AG04450 (cell line): Measurements from ENCODE around the gene CACHD1. TPM values are rescaled to one million over a fixed set of nuclear protein-coding genes. Genes with fewer than 3 reads are reported as not detected.

Source experiments
- CTCF ChIA-PET: fragments of 300-600, 350-600 bp; formaldehyde crosslinking; extraction: SDS; loops from one replicate; lab custom pipeline; 2022; ENCODE audit warnings: antibody characterized with exemption, inconsistent platforms; lab: Charles Lee
- POLR2A ChIA-PET: fragments of 350-600 bp; formaldehyde crosslinking; extraction: SDS; loops from one replicate; lab custom pipeline; 2021; ENCODE audit warnings: antibody characterized with exemption, inconsistent platforms; lab: Yijun Ruan, JAX
- DNase-seq: peaks from one replicate; pipeline ENCODE4 v3.0.0-alpha.2; 2011; ENCODE audit warnings: low read depth, low spot score
- H3K27ac ChIP-seq: one replicate; pipeline ENCODE4 v1.5.1; 2012; ENCODE audit warnings: low read depth, low read length, control low read depth
- H3K27me3 ChIP-seq: one replicate; pipeline ENCODE4 v1.6.0; 2012; ENCODE audit warnings: low read length; ENCODE audit not compliant: control insufficient read depth, insufficient read depth
- H3K4me3 ChIP-seq: 2 replicates; pipeline ENCODE4 v1.5.1; 2011; ENCODE audit warnings: mild to moderate bottlenecking, low read depth, low read length, control low read depth
- H3K9me3 ChIP-seq: 2 replicates; pipeline ENCODE4 v1.5.1; 2012; ENCODE audit warnings: low read length; ENCODE audit not compliant: control insufficient read depth, insufficient read depth
- polyA plus RNA-seq: library from polyadenylated mRNA; depleted of rRNA; stranded (reverse); fragments of >200 nt; gene quantifications from 2 replicates; pipeline ENCODE4 v1.2.3, GENCODE V29; 2011
- TF ChIP-seq, protein P1 (sequence below): IDR thresholded peaks from 2 replicates; pipeline ENCODE4 v1.5.1; 2011; ENCODE audit warnings: low read depth, low read length, control low read depth, inconsistent platforms

CACHD1 gene
- polyA plus RNA-seq, 1 experiment: 3.5 TPM

DNA sequence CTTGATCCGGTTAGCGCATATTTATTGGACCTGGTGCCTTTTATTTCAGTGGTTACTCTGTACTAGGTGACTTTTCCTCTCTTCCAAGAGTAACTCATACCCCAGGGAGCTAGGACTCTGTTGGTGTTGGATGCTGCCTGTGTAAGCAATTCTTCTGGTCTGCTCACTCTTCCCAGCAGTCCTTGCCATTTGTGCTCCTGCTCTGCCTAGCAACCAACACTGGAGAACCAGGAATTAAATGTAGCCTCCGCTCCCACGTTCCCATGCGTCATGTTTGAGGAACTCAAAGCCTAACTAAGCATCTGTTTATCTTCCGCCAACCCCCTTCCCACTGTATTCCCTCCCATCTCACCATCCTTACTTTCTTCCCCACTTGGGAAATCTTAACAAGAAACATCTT is 209.2 kb downstream of the CACHD1 start:
- CTCF ChIA-PET: interaction anchor here (0.7 to 5.2 kb wide), 4 partner anchors 10 to 410 kb away, joined by 3 to 45 read pairs (median 20); no protein-coding TSS in a partner anchor

DNA sequence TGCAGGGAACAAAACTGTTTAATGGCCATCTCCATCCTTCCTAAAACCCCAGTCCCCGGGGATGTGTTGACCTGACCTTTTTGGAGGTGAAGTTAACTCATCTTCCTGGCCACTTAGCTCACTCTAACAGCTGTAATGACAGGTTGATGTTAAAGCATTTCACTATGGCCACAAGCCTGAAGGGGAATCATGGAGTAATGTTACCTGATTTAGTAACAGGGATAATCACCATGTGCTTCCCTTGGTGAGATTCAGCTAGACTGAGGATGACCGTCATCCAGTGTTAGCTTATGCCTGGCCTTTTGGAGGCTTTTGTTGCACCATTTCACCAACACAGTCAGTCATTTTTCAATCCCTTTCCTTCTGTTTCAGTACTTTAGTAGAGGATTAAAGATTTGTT is 210.7 kb downstream of the CACHD1 start:
- Histone ChIP-seq H3K9me3 (no peaks in the 10 kb centered on the region), H3K27ac (no peak overlapping the region), H3K27me3 (no peaks in the 10 kb centered on the region), H3K4me3 (no peak overlapping the region)
- POLR2A ChIA-PET: no interaction called here
- TF ChIP-seq, protein P1, sequence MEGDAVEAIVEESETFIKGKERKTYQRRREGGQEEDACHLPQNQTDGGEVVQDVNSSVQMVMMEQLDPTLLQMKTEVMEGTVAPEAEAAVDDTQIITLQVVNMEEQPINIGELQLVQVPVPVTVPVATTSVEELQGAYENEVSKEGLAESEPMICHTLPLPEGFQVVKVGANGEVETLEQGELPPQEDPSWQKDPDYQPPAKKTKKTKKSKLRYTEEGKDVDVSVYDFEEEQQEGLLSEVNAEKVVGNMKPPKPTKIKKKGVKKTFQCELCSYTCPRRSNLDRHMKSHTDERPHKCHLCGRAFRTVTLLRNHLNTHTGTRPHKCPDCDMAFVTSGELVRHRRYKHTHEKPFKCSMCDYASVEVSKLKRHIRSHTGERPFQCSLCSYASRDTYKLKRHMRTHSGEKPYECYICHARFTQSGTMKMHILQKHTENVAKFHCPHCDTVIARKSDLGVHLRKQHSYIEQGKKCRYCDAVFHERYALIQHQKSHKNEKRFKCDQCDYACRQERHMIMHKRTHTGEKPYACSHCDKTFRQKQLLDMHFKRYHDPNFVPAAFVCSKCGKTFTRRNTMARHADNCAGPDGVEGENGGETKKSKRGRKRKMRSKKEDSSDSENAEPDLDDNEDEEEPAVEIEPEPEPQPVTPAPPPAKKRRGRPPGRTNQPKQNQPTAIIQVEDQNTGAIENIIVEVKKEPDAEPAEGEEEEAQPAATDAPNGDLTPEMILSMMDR: no peak
- no peak for DNase-seq
- CTCF ChIA-PET: interaction anchor here (0.7 kb wide), 1 partner anchor 184 kb away, joined by 3 read pairs; no protein-coding TSS in a partner anchor

More for the DNA sequence above, 209.2 kb downstream of the CACHD1 start:
- no peaks in the 10 kb centered on the region for H3K9me3 ChIP-seq
- POLR2A ChIA-PET: no interaction called here
- H3K27me3 ChIP-seq: no peaks in the 10 kb centered on the region
- H3K4me3 ChIP-seq: no peak overlapping the region
- DNase-seq: no peak
- TF ChIP-seq, protein P1: no peak
- H3K27ac ChIP-seq: no peak overlapping the region

DNA sequence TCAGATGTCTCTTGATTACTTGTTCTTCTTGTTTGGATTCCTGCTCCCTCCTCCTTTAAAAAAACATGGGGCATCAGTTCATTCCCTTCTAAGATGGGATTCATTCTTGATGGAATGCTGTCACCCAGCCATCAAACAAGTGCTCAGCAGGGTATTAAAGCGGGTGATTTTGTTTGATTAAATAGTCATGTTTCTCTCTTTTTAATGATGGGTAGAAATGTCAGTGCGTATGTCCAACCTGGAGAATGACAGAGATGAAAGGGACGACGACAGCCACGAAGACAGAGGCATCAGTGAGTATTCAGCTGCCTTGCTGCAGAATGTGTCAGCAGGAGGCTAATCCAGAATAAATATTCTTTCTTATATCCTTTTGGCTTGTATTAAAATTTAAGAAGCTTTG is 211.1 kb downstream of the CACHD1 start:
- ChIA-PET CTCF (no interaction called here), POLR2A (no interaction called here)
- no peak overlapping the region for H3K4me3 ChIP-seq
- H3K27me3 ChIP-seq: no peaks in the 10 kb centered on the region
- H3K27ac ChIP-seq: no peak overlapping the region
- no peak for DNase-seq
- TF ChIP-seq, protein P1: no peak
- H3K9me3 ChIP-seq: no peaks in the 10 kb centered on the region

DNA sequence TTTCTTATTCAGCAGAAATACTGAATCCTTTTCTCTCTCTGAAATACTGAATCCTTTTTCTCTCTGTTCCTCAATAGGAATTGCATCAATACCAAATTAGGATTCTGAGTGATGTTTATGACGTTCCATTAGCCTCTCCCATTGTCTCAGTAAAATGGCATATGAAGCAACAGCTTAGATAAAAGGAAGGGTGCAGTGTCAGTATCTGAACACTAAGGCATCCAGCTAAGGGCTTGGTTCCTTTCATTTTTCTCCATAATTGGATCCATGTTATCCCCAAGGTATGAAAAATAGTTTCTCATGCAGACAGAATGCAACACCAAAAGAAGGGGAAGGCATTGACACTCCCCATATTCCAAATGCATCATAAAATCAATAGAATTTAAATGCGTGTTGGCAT is 213.5 kb downstream of the CACHD1 start:
- CTCF ChIA-PET: interaction anchor here (1.1 to 1.4 kb wide), 2 partner anchors 8 to 141 kb away, joined by 4 to 15 read pairs; no protein-coding TSS in a partner anchor
- no peak for DNase-seq
- Histone ChIP-seq H3K27me3 (no peaks in the 10 kb centered on the region), H3K9me3 (no peaks in the 10 kb centered on the region), H3K27ac (no peak overlapping the region), H3K4me3 (no peak overlapping the region)
- POLR2A ChIA-PET: no interaction called here
- TF ChIP-seq, protein P1: no peak

DNA sequence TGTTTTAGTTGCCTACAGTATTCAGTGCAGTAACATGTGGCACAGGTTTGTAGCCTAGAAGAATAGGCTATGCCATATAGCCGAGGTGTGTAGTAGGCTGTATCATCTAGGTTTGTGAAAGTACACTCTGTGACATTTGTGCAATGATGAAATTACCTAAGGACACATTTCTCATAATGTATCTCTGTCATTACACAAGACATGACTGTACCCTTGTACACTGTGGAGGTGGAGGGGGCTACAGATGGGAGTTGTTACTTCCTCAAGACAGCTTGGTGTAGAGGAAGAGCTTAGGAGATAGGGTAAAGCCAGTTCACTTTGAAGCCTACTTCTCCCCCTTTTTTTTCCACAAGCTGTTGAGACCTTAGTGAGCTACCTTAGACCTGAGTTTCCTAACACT is 215.3 kb downstream of the CACHD1 start:
- POLR2A ChIA-PET: no interaction called here
- Histone ChIP-seq H3K9me3 (no peaks in the 10 kb centered on the region), H3K27ac (no peak overlapping the region), H3K4me3 (no peak overlapping the region), H3K27me3 (no peaks in the 10 kb centered on the region)
- no peak for DNase-seq
- CTCF ChIA-PET: interaction anchor here (0.6 to 2.4 kb wide), 9 partner anchors 9 to 1762 kb away, joined by 3 to 19 read pairs (median 3); no protein-coding TSS in a partner anchor
- TF ChIP-seq, protein P1: no peak
